ENCODE measurements around the gene RTF1.

The RTF1 gene

DNA sequence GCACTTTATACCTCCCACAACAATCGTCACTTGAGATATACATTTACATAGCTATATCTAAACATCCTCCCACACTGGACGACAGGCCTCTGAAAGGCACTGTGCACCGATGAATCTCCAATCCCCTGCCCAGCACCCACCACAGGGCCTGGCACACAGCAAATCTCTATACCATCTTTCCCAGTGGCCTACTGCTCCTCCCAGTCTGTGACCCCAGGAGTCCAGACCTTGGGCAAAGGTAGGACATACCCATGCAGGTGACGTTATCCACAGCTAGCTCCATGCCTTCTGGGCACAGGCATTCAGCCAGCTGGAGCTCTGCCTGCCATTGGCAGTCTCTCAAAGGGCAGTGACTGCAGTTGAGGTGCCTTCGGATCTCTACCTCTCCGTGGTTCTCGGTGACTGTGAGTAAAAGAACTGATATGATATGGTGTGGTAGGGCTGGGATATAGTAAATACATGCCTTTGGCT is 91.0 kb downstream of the RTF1 start:
- DNase-seq: no peak

DNA sequence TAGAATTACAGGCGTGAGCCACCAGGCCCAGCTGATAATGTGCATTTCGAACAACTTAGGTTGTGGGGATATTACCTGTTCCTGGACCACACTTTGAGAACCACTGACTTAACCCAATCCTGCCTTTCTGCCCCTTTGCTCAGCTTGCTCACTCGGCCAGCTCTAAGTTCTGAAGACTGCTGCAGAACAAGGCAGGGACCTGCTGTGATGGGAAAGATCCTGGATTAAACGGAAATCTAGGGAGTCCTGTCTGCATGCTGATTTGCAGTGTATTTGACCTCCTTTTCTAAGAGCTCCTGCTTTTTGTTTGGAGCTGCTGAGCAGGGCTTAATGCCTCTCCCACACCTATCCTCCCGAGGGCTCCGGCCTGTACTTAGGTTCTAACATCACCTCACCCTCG is 93.8 kb downstream of the RTF1 start:
- DNase-seq: no peak

DNA sequence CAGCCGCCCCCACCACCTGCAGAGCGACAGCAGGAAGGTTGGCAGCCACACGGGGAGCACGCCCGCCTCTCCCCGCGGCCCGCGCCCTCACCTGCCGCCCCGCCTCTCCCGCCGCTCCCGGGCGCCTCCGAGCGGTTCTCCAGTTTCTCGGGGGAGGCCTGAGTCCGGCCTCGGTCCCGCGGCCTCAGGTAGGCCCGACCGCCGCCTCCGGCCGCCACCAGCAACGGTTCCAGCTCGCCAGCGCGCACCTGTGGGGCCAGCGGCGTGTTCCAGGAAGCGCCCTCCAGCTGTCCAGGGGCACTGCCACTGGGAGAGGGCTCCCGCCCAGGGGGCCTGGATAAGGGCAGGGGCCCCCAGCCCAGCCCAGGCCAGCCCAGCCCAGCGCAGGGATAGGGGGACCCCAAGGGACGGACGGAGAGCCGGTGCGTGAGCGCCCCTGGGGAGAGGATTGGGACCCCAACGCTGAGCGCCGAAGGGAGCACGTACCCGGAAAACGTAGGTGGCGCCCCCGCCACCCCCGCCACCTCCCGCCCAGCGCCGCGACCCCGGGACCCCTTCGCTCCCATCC is 94.5 kb downstream of the RTF1 start:
- DNase-seq: no peak

DNA sequence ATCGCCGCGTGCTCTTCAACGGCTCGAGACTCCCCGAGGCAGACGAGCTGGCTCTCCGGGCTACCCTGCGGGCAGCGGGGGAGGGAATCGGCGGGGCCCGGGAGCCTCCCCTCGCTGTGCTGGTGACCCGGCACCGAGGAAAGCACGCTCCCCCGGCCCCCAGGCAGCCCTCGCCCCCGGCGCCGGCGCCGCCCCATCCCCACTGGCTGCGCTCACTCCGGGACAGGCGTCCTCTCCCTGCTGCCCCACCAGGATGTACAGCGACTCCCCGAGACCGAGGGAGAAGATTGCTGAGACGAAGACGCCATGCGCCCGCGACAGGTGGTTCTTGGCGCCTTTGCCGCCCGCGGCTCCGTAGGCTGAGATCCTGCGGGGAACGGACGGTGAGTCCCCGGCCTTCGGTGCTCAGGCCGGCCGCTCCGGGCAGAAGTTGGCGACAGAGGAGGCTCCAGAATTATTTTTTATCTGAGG is 95.0 kb downstream of the RTF1 start:
- DNase-seq: peak; percentile 32

DNA sequence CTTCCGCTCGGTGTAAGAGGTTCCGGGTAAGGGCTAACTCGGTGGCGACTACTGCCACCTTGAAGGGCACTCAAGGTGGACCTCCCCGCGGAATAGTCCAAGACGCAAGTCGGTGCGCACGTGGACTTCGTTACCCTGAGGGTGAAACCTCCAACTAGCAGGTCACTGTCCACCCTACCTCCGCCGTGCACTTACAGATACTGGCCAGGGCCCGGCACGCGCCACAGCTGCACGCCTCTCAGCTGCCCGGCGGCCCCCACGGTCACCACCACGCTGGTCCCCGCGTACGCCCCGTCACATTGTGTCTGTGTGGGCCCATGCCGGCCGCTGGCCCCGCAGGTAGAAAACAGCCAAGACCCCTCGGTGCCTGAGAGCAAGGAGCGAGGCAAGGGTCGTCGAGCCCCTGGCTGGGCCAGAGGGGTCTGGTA is 95.6 kb downstream of the RTF1 start:
- DNase-seq: no peak

DNA sequence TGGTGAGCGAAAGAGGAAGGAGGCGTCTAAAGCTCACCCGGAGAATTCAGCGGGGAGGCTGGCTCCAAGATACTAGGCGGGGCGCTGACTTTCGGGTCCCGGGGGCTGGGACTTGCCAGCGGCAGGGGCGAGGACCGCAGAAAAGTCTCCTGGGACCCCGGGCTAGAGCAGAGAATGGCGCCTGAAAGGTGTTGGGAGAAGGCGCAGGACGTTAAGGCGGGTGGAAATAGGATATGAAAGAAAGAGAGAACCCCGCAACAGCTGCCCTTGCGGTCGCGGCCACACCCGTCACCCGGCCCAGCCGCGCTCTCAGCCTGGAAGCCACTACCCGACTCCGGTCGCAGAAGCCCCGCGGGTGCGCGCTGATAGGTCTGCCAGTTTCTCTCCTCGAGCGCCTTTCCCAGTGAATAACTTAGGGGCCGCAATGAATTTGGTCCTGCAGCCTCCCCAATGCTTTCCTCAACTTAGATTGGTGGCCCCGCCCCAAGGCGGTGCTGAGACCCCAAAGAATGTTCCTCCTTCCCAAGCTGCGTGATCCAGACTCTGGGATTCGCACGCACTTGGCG is 96.1 kb downstream of the RTF1 start:
- peak; percentile 53 for DNase-seq

DNA sequence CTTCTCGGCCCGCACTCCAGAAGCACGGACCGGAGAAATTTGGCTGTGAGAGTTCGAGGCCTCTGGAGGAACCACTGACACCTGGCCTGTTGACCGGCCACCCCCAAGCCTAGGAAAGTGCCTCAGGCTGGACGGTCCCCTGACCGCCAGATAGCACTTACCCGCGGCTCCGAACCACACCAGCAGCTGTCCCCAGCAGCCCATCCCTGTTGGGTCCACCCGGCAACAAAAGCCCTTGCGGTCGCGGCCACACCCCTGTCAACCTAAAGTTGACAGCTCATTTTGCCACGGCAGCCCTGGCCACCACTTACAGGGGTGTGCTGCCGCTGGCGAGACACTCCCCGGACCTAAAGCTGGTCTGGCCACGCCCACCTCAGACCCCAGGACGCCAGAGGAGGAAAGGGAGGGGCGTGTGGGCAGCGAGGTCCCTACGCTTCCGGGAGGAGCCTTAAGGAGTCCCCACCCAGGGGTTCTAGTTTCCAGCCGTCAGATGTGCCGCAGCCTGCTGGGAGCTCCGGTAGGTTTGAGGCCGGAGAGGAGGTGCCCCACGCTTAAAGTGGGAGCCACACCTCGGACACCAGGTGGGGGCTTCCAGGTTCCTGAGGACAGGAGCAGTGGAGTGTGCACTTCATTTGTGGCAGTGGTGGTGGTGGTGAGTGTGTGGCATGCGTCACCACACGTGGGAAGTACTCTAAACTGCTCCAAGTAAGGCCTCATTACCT is 96.8 kb downstream of the RTF1 start, which contains the start of gene LTK:
TSS of gene LTK (minus strand) at position 322 of the 722 bp plus-strand sequence. CDS start at position 204, 118 bp downstream.
- peak; percentile 41 for DNase-seq

DNA sequence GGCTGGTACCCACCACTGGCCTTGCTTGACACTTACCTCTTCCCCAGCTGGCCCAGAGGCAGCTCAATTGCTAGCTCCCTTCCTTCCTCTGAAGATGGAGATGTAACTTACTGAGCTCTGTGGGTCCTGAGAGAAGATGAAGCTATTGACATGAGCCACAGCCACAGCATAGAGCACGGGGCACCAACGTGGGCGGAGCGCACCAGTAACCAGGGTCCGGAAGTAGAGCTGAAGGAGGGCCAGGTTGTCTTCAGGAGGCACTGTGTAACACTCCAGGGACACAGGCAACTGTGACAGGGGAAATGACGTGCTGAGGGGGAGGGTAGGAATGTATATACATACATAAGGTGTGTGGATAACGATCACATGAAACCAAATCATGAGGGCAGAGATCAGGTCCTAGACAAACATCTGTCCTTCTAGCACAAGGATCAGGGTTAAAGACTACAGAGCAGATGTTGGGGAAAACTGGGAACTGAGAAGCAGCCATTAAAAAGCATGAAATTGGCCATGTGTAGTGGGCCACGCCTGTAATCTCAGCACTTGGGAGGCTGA is 101.1 kb downstream of the RTF1 start:
- no peak for DNase-seq

DNA sequence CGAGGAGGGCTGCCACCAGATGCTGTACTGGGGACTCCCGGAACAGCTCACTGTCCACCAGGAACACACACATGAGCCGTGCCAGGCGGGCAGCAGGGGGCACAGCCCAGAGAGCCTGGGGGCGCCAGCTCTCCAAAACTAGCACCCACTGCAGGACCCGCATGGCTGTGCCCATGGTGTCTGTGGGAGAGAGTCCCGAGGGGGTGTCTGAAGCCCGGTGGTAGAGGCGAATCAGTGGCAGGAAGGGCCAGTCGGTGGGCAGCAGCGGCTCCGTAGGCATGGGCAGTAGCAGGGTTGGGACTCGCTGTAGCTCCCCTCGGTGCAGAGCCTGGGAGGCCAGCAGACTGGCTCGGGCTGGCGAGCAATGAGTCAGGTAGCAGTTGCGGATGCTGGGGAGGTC is 103.7 kb downstream of the RTF1 start:
- DNase-seq: no peak

DNA sequence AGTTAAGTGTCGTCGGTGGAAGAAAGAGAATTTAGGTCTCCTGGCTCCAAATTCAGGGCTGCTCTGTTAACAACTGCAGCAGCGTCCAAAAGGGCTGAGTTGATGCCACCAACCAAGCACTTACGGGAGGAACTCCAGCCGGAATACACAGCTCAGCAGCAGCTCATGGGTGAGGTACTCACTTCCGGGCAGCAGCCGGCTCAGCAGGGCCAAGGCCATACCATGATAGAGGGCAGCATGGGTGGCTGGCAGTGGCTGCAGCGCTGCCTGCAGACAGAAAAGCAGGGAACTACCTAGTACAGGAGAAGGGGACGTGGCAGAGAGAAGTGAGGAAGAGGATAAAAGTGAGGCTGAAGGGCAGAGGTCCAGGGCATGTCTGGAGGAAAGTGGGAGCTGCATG is 104.7 kb downstream of the RTF1 start:
- DNase-seq: no peak

DNA sequence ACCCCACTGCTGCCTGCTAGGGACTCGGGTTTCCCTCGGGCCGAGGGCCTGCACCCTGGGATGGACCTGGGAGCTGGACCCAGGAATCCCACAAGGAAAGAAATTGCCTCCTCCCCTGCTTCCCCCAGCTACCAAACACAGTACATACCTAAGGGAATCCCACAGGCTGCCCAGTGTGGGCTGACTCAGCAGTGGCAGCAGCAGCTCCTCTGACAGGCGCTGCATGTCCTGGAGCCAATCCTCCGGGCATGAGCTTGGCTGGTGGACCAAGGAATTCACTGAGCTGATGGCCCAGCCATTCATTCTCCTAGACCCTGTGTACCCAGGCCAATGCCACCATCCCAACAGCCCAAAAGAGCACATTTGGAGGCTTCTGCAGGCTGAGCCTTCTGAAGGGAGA is 106.2 kb downstream of the RTF1 start:
- no peak for DNase-seq

DNA sequence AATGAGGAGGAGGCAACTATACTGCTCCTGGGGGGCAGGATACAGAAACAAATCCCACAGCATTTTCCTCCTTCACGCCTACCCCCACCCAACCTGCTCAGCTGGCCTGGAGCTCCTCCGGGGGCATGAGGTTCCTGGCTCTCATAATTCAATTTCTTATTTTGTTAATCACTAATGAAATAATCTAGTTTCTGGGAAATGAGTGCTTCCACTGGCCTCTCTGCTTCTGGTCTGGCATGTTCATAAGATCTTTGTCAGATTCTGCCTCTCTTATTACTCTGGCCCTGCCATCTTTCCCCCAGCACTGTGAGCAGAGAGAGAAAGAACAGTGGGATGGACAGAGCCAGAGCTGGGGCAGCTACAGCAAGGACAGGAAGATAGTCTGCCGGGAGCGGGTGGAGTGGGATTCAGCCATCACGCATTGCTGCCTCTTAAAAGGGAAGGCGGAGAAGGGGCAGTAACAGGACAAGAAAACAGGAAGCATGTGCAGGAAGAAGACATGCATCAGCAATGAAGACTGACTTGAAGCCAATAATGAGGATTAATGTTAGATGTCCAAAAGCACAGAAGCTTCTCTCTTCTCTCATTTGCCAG is 113.6 kb downstream of the RTF1 start:
- DNase-seq: no peak
